Smooth muscle cell of the umbilical artery (primary cell): ENCODE data around the gene AQP4. TPM values are rescaled to one million over a fixed set of nuclear protein-coding genes. Genes with fewer than 3 reads are reported as not detected.

Experiments
- total RNA-seq: library from RNA; depleted of rRNA; stranded (reverse); fragments of >200 nt; gene quantifications from 2 replicates; pipeline ENCODE4 v1.2.3, GENCODE V29; 2014

AQP4 gene, protein sequence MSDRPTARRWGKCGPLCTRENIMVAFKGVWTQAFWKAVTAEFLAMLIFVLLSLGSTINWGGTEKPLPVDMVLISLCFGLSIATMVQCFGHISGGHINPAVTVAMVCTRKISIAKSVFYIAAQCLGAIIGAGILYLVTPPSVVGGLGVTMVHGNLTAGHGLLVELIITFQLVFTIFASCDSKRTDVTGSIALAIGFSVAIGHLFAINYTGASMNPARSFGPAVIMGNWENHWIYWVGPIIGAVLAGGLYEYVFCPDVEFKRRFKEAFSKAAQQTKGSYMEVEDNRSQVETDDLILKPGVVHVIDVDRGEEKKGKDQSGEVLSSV
- total RNA-seq, result not detected in 2 replicates

DNA sequence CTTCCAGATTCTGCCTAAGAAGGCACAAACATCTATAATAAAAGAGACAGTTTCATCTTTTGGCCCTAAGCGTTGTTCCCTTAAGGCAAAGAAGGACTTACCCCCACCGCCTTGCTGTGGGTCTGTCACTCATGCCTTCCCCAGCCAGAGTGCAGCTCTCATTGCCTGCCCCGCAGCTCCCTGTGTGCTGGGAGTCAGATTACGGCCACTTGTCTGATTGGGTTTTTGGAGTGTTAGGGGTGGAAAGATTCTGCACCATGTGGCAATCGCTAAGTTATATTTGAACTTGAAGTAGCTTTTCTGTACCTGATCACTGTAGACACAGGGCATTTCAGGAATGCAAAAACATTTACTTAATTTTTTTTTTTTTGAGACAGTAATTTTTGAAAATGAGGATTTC is at the start of gene AQP4:
AQP4 (minus strand) TSS at position 151 of the 400 bp plus-strand sequence; CDS start at position 133, 18 bp downstream.

